H1 (cell line): ENCODE data around the gene WDR59.

Experiments used
- CEBPB ChIP-seq: IDR thresholded peaks from 2 replicates; pipeline ENCODE4 v1.6.1; 2012; ENCODE audit warnings: low read depth, low read length
- CHD1 ChIP-seq: IDR thresholded peaks from 2 replicates; pipeline ENCODE4 v1.6.1; 2012; ENCODE audit warnings: low read depth, low read length, improper control_type of control experiment
- CTCF ChIP-seq, 3 experiments: IDR thresholded peaks; 1 replicate in 2 of 3; 2 replicates in 1 of 3; pipeline versions ENCODE4 v1.5.1 to v1.6.1; 2011; ENCODE audit warnings: low read length in 3 of 3, mild to moderate bottlenecking in 3 of 3, inconsistent platforms in 2 of 3, low read depth in 1 of 3, moderate library complexity in 1 of 3; ENCODE audit not compliant: insufficient read depth in 1 of 3; ENCODE audit errors: control extremely low read depth in 1 of 3
- EGR1 ChIP-seq: IDR thresholded peaks from 2 replicates; pipeline ENCODE4 v1.6.1; 2011; ENCODE audit warnings: low read depth, low read length, borderline replicate concordance
- FOSL1 ChIP-seq: IDR thresholded peaks from 2 replicates; pipeline ENCODE4 v1.6.1; 2011; ENCODE audit warnings: mild to moderate bottlenecking, low read depth, low read length, moderate library complexity; ENCODE audit not compliant: insufficient read depth
- GABPA ChIP-seq: IDR thresholded peaks from 2 replicates; pipeline ENCODE4 v1.6.1; 2011; ENCODE audit warnings: mild to moderate bottlenecking, low read length, moderate library complexity, borderline replicate concordance; ENCODE audit not compliant: insufficient read depth
- HDAC2 ChIP-seq, 2 experiments: fragments of 300-600 bp in 1 of 2; sonication (generic) in 1 of 2; IDR thresholded peaks; 2 replicates each; pipeline ENCODE4 v1.6.1; 2011 to 2012; ENCODE audit warnings: low read depth in 2 of 2, low read length in 2 of 2, mild to moderate bottlenecking in 2 of 2, moderate library complexity in 2 of 2, borderline replicate concordance in 1 of 2, inconsistent platforms in 1 of 2
- JUN ChIP-seq: IDR thresholded peaks from 2 replicates; pipeline ENCODE4 v1.6.1; 2011; ENCODE audit warnings: low read depth, mild to moderate bottlenecking, improper control_type of control experiment, low read length
- POLR2A ChIP-seq, 2 experiments: IDR thresholded peaks; 1 replicate in 1 of 2; 2 replicates in 1 of 2; pipeline ENCODE4 v1.6.1; 2011; ENCODE audit warnings: low read depth in 2 of 2, low read length in 2 of 2, mild to moderate bottlenecking in 2 of 2; ENCODE audit errors: control extremely low read depth in 1 of 2
- POLR2AphosphoS5 ChIP-seq: IDR thresholded peaks from 2 replicates; pipeline ENCODE4 v1.6.1; 2011; ENCODE audit warnings: low read depth, low read length
- RXRA ChIP-seq: IDR thresholded peaks from 2 replicates; pipeline ENCODE4 v1.6.1; 2011; ENCODE audit warnings: low read depth, mild to moderate bottlenecking, low read length, moderate library complexity; ENCODE audit not compliant: insufficient read depth
- TCF12 ChIP-seq: IDR thresholded peaks from 2 replicates; pipeline ENCODE4 v1.6.1; 2011; ENCODE audit warnings: low read depth, mild to moderate bottlenecking, low read length

- TF ChIP-seq JUN (no peak), HDAC2 (IDR thresholded peaks at IDR 0.05; ENCODE audit: borderline replicate concordance in 1 of 2, low read depth in 2 of 2, low read length in 2 of 2) (no peak), RXRA (no peak), GABPA (no peak), POLR2AphosphoS5 (no peak), CTCF (IDR thresholded peaks at IDR 0.05; ENCODE audit: control extremely low read depth in 1 of 3, insufficient read depth in 1 of 3, low read depth in 1 of 3, low read length in 3 of 3) (no peak), TCF12 (no peak), FOSL1 (no peak), CEBPB (no peak), EGR1 (no peak), CHD1 (no peak), POLR2A (IDR thresholded peaks at IDR 0.05; ENCODE audit: control extremely low read depth in 1 of 2, low read depth in 2 of 2, low read length in 2 of 2) (no peak)
These were observed 91.4 kb downstream of the WDR59 start for GRCh38 chr16:74893541-74893940.
